Measurements from ENCODE around the gene PEX5L. TPM values are rescaled to one million over a fixed set of nuclear protein-coding genes. Genes with fewer than 3 reads are reported as not detected.

PEX5L gene
- total and polyA plus RNA-seq, 2 experiments from 2014 or later, result 0.13 to 0.63 TPM

DNA sequence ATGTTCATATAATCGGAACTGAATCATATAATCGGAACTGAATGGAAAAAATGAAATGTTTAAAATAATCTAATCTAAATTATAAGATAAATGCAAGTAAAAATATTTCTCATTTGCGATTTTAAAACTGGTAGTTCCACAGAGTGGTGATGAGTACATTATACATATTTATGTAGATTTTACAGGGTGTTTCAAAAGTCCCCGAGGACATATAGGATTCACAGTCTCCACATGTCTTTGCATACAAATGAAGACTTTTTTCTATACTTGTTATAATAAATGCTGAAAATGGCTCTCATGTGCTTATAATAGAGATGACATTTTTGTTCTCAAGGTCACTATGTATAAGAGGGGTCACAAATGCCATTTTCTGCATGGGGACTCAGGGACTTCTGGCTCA is 139.5 kb downstream of the PEX5L start:
- TF ChIP-seq EZH2 (IDR thresholded peaks at IDR 0.05; ENCODE audit: borderline replicate concordance) (no peak), EZH2phosphoT487 (IDR thresholded peaks at IDR 0.05; ENCODE audit: low read depth, severe bottlenecking, unreplicated experiment) (no peak)
- TF ChIP-seq, protein P1, sequence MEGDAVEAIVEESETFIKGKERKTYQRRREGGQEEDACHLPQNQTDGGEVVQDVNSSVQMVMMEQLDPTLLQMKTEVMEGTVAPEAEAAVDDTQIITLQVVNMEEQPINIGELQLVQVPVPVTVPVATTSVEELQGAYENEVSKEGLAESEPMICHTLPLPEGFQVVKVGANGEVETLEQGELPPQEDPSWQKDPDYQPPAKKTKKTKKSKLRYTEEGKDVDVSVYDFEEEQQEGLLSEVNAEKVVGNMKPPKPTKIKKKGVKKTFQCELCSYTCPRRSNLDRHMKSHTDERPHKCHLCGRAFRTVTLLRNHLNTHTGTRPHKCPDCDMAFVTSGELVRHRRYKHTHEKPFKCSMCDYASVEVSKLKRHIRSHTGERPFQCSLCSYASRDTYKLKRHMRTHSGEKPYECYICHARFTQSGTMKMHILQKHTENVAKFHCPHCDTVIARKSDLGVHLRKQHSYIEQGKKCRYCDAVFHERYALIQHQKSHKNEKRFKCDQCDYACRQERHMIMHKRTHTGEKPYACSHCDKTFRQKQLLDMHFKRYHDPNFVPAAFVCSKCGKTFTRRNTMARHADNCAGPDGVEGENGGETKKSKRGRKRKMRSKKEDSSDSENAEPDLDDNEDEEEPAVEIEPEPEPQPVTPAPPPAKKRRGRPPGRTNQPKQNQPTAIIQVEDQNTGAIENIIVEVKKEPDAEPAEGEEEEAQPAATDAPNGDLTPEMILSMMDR (IDR thresholded peaks at IDR 0.05; ENCODE audit: poor library complexity), result no peak
- no peaks in the 10 kb centered on the region for H3K27me3 ChIP-seq
- no peak for DNase-seq (ENCODE audit: low spot score)
- H3K9me3 ChIP-seq (ENCODE audit: low read depth), result no peaks in the 10 kb centered on the region
- no peak overlapping the region for H3K4me3 ChIP-seq
- WGBS (ENCODE audit: low lambda C conversion rate, missing lambda C conversion rate), result 90% methylated on average over 4 of the region's 4 CpGs
- H3K4me1 ChIP-seq (ENCODE audit: insufficient read depth), result no peaks in the 10 kb centered on the region
- no peaks in the 10 kb centered on the region for H3K9me2 ChIP-seq (replicated peaks; ENCODE audit: insufficient read depth)
- H3K36me3 ChIP-seq (replicated peaks; ENCODE audit: insufficient read depth, low read depth), result no peaks in the 10 kb centered on the region
- no peak overlapping the region for H3K4me2 ChIP-seq
- no peak overlapping the region for H2AFZ ChIP-seq
- no peak overlapping the region for H3K27ac ChIP-seq
- H4K20me1 ChIP-seq (ENCODE audit: insufficient read depth, poor library complexity, severe bottlenecking), result no peaks in the 10 kb centered on the region
- no peaks in the 10 kb centered on the region for H3K79me2 ChIP-seq

DNA sequence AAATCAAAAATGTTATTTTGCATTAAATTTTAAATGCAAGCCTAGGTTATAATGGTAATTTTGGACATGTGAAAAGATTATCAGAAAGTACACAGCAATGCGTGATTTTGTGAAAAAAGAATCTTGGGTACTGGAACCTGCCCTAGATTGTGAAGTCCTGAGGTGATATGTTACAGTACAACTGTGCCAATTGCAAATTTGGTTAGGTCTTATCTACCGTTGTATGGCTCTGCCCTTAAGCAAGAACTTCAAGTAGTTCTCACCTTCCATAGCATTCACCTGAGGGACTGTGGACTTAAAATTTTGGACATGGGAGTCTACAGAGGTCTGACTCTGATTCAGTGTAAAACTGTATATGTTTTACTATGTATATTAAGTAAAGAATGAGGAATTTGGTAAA is 140.2 kb downstream of the PEX5L start:
- Histone ChIP-seq H3K9me3 (ENCODE audit: low read depth) (no peaks in the 10 kb centered on the region), H4K20me1 (ENCODE audit: insufficient read depth, poor library complexity, severe bottlenecking) (no peaks in the 10 kb centered on the region), H3K4me2 (no peak overlapping the region), H3K4me3 (no peak overlapping the region), H3K27me3 (no peaks in the 10 kb centered on the region), H3K4me1 (ENCODE audit: insufficient read depth) (no peaks in the 10 kb centered on the region), H3K27ac (no peak overlapping the region), H3K79me2 (no peaks in the 10 kb centered on the region), H2AFZ (no peak overlapping the region), H3K36me3 (replicated peaks; ENCODE audit: insufficient read depth, low read depth) (no peaks in the 10 kb centered on the region), H3K9me2 (replicated peaks; ENCODE audit: insufficient read depth) (no peaks in the 10 kb centered on the region)
- 63% methylated on average over 2 of the region's 2 CpGs for WGBS (ENCODE audit: low lambda C conversion rate, missing lambda C conversion rate)
- TF ChIP-seq EZH2 (IDR thresholded peaks at IDR 0.05; ENCODE audit: borderline replicate concordance) (no peak), EZH2phosphoT487 (IDR thresholded peaks at IDR 0.05; ENCODE audit: low read depth, severe bottlenecking, unreplicated experiment) (no peak)
- TF ChIP-seq, protein P1 (IDR thresholded peaks at IDR 0.05; ENCODE audit: poor library complexity), result no peak
- no peak for DNase-seq (ENCODE audit: low spot score)

DNA sequence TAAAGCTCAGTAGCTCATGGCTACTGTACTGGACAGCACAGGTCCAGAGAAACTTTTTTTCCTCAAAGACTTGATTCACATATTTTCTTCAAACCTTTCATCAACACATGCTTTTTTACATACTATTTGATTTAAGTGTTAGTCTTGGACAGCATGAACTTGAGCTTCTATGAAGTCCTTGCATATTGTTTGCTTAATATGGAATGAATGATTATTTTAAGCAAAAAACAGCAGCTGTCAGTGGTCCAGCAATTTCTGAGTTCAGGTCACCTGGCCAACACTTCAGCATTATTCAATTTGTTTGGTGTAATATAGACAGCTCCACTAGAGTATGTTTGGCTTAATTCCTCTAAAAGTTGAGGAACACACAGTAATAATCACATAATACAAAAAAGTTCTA is 141.4 kb downstream of the PEX5L start:
- no peak overlapping the region for H3K27ac ChIP-seq
- H3K4me2 ChIP-seq, result no peak overlapping the region
- no peaks in the 10 kb centered on the region for H3K36me3 ChIP-seq (replicated peaks; ENCODE audit: insufficient read depth, low read depth)
- H2AFZ ChIP-seq, result no peak overlapping the region
- no peak for TF ChIP-seq EZH2 (IDR thresholded peaks at IDR 0.05; ENCODE audit: borderline replicate concordance)
- TF ChIP-seq EZH2phosphoT487 (IDR thresholded peaks at IDR 0.05; ENCODE audit: low read depth, severe bottlenecking, unreplicated experiment), result no peak
- TF ChIP-seq, protein P1 (IDR thresholded peaks at IDR 0.05; ENCODE audit: poor library complexity), result no peak
- H4K20me1 ChIP-seq (ENCODE audit: insufficient read depth, poor library complexity, severe bottlenecking), result no peaks in the 10 kb centered on the region
- H3K4me3 ChIP-seq, result no peak overlapping the region
- no peaks in the 10 kb centered on the region for H3K9me2 ChIP-seq (replicated peaks; ENCODE audit: insufficient read depth)
- no peaks in the 10 kb centered on the region for H3K27me3 ChIP-seq
- no peaks in the 10 kb centered on the region for H3K79me2 ChIP-seq
- H3K4me1 ChIP-seq (ENCODE audit: insufficient read depth), result no peaks in the 10 kb centered on the region
- H3K9me3 ChIP-seq (ENCODE audit: low read depth), result no peaks in the 10 kb centered on the region
- DNase-seq (ENCODE audit: low spot score), result no peak
